Muscle layer of colon (tissue), 2 donors: Measurements from ENCODE around the gene ABCA3.

ENCODE experiments used
- H3K27ac ChIP-seq: one replicate; pipeline ENCODE4 v1.7.0; 2013; ENCODE audit warnings: low read depth, mild to moderate bottlenecking, low read length, moderate library complexity
- H3K27me3 ChIP-seq, 2 donors: one replicate each; pipeline ENCODE4 v1.7.0; 2013; ENCODE audit warnings: low read length in 2 of 2, mild to moderate bottlenecking in 2 of 2; ENCODE audit not compliant: insufficient read depth in 2 of 2, control insufficient read depth in 1 of 2
- H3K36me3 ChIP-seq: one replicate; pipeline ENCODE4 v1.7.0; 2013; ENCODE audit warnings: mild to moderate bottlenecking, low read length; ENCODE audit not compliant: insufficient read depth
- H3K4me1 ChIP-seq: one replicate; pipeline ENCODE4 v1.7.0; 2013; ENCODE audit warnings: mild to moderate bottlenecking, low read length; ENCODE audit not compliant: insufficient read depth
- H3K4me3 ChIP-seq, 2 donors: one replicate each; pipeline ENCODE4 v1.7.0; 2013; ENCODE audit warnings: low read length in 2 of 2, low read depth in 1 of 2, mild to moderate bottlenecking in 1 of 2, moderate library complexity in 1 of 2
- H3K9ac ChIP-seq: one replicate; pipeline ENCODE4 v1.7.0; 2013; ENCODE audit warnings: low read length
- H3K9me3 ChIP-seq: one replicate; pipeline ENCODE4 v1.7.0; 2013; ENCODE audit warnings: mild to moderate bottlenecking, low read length
- donor health status: abdominal sarcoma.
- donor health status: Adenocarcinoma of cecum.

ABCA3 gene

DNA sequence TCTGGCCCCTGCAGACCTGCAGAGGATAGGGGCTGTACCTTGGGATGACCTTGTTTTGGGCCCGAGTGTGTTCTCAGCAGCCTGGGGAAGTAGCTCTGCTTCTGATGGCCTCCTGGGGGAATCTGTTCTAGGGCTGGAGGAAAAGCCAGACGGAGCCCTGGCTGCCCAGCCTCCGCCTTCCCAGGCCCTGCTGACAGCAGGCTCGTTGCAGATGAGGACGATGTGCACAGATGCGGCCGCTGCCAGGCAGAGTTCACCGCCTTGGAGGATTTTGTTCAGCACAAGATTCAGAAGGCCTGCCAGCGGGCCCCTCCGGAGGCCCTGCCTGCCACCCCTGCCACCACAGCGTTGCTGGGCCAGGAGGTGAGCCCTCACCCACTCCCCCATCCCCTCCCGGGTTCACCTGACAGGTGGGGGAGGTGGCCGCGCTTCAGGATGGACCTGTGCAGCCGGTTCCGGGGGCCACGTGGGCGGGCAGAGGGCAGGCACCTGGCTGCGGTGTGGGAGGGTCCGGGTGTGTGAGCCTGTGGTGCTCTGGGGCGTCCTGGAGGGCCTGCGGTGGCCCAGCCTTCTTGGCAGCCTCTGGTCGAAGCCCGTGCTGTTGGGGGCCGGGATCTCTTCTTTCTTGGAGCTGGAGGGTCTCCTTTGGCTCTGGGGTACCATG, 112.2 kb downstream of the ABCA3 start:
- Histone ChIP-seq H3K9ac (no peak overlapping the region), H3K4me1 (peaks cover 21% of the 10 kb centered on the region), H3K4me3 (no peak overlapping the region), H3K27ac (no peak overlapping the region), H3K27me3 (peaks cover 0 to 8% of the 10 kb centered on the region in 2 donors), H3K9me3 (no peaks in the 10 kb centered on the region), H3K36me3 (peaks cover 38% of the 10 kb centered on the region)

DNA sequence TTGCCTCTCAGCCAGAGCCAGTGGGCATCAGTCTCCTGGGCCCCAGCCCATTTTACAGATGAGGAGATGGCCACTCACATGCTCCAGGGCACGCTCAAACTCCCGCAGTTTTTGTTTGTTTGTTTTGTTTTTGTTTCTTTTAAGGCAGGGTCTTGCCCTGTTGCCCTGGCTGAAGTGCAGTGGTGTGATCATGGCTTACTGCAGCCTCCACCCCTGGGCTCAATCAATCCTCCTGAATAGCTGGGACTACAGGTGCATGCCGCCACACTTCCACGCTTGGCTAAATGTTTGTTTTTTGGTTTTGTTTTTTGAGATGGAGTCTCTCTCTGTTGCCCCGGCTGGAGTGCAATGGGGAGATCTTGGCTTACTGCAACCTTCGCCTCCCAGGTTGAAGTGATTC, 113.6 kb downstream of the ABCA3 start:
- Histone ChIP-seq H3K36me3 (peaks cover 25% of the 10 kb centered on the region), H3K4me3 (no peak overlapping the region), H3K27me3 (no peaks in the 10 kb centered on the region), H3K9me3 (no peaks in the 10 kb centered on the region), H3K9ac (no peak overlapping the region), H3K27ac (no peak overlapping the region), H3K4me1 (peaks cover 21% of the 10 kb centered on the region)

DNA sequence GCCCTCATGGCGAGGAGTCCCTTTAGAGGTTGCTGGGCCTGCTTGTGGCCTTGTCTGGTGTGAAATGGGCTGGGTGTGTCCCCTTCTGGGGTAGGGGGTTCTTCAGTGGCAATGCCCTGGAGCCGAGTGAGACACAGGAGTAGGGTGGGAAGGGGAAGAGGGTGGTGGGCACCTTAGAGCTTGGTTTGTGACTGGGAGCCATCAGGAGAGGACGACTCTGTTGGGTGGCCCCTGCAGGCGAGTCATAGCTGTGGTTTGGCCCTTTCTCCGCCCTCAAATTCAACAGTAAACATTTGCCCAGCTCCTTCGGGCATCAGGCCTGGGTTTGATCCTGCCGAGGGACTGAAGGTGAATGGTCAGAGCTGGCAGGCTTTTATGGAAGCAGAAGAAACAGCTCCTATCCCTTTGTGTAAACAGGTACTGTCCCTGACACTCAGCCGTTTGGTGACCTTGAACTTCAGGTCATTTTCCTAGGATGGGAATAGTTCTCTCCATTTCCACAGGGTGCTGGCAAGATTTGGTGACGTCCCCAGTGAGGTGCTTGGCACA, 114.2 kb downstream of the ABCA3 start:
- no peak overlapping the region for H3K27ac ChIP-seq

More for the DNA sequence above, 114.2 kb downstream of the ABCA3 start:
- peaks cover 21% of the 10 kb centered on the region for H3K4me1 ChIP-seq
- no peaks in the 10 kb centered on the region for H3K9me3 ChIP-seq
- H3K9ac ChIP-seq: no peak overlapping the region
- no peak overlapping the region for H3K4me3 ChIP-seq
- H3K36me3 ChIP-seq: peaks cover 19% of the 10 kb centered on the region
- H3K27me3 ChIP-seq: no peaks in the 10 kb centered on the region
